Astrocyte of the spinal cord (primary cell): Measurements from ENCODE around the gene BMPR1B.

ENCODE experiments used
- DNase-seq: peaks from one replicate; pipeline ENCODE4 v3.0.0; 2011; ENCODE audit warnings: low read depth, low spot score
- H3K4me3 ChIP-seq: 2 replicates; pipeline ENCODE4 v1.5.1; 2011; ENCODE audit warnings: low read depth, mild to moderate bottlenecking, low read length, moderate library complexity
- in situ Hi-C: cut with HindIII; loops from 2 replicates; pipeline ENCODE4 v1.10.0; 2017; ENCODE audit warnings: low sequenced_read_pairs
- TF ChIP-seq, protein P1 (sequence below): IDR thresholded peaks from 2 replicates; pipeline ENCODE4 v1.5.1; 2012; ENCODE audit warnings: low read depth, mild to moderate bottlenecking, low read length, inconsistent platforms

BMPR1B gene

DNA sequence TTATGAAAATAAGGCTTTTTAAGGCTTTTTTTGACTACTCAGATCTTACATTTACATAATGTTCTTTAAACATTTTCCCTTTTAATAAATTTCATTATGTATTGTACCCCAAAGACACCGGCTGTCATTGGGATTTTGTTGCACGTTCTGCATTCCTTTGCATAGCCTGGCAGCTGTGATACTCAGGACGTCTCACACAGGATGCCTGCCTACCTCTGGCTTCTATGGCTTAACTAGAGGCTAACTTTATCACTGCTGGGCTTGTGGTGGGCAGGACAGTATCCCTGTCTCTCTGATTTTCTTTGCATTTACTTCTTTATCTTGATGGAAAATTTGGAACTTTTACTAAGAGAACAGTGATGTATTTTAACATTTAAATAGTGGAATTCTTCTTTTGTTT lies 147.8 kb downstream of the BMPR1B start:
- in situ Hi-C loops, result no loop called here
- no peak overlapping the region for H3K4me3 ChIP-seq
- TF ChIP-seq, protein P1, sequence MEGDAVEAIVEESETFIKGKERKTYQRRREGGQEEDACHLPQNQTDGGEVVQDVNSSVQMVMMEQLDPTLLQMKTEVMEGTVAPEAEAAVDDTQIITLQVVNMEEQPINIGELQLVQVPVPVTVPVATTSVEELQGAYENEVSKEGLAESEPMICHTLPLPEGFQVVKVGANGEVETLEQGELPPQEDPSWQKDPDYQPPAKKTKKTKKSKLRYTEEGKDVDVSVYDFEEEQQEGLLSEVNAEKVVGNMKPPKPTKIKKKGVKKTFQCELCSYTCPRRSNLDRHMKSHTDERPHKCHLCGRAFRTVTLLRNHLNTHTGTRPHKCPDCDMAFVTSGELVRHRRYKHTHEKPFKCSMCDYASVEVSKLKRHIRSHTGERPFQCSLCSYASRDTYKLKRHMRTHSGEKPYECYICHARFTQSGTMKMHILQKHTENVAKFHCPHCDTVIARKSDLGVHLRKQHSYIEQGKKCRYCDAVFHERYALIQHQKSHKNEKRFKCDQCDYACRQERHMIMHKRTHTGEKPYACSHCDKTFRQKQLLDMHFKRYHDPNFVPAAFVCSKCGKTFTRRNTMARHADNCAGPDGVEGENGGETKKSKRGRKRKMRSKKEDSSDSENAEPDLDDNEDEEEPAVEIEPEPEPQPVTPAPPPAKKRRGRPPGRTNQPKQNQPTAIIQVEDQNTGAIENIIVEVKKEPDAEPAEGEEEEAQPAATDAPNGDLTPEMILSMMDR, result no peak
- no peak for DNase-seq

DNA sequence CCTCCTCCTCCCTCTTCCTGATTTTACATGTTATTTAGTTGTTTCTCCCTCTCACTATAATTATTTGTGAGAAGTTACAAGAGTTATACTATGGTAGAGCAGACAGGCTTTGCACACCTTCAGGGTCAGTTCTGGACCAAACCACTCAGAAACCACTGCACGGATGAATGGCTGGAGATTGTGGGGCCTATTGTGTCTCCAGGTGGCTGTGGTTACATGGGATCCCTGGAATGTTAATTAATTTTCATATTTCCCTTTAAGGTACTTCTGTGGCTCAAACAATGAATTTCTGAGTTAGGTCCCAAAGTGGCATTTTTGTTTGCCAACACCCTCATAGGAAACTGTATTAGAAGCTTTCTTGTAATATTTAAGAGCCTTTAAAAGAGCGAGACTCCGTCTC lies 151.9 kb downstream of the BMPR1B start:
- in situ Hi-C loops, result no loop called here

DNA sequence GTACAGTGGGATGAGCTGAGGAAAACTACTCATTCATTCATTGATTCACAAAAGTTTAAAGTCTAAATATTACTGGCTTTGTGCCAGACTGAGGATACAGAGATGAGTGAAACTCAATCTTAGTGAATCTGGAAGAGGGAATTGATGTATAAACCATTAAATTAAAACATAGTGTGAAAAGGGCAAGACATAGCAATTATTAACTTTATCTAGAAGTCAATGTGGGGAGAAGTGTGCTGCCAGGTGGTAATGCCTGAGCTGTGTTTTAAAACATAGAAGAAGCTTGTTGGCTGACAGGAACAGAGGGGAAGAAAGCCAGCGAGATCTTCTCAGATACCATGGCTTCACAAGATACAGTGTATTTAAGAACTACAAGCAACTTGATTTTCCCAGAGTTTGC lies 153.4 kb downstream of the BMPR1B start:
- in situ Hi-C loops, result no loop called here
- H3K4me3 ChIP-seq, result no peak overlapping the region
- TF ChIP-seq, protein P1, result no peak
- no peak for DNase-seq

More for the DNA sequence above, 151.9 kb downstream of the BMPR1B start:
- TF ChIP-seq, protein P1, result no peak
- DNase-seq, result no peak
- H3K4me3 ChIP-seq, result no peak overlapping the region

DNA sequence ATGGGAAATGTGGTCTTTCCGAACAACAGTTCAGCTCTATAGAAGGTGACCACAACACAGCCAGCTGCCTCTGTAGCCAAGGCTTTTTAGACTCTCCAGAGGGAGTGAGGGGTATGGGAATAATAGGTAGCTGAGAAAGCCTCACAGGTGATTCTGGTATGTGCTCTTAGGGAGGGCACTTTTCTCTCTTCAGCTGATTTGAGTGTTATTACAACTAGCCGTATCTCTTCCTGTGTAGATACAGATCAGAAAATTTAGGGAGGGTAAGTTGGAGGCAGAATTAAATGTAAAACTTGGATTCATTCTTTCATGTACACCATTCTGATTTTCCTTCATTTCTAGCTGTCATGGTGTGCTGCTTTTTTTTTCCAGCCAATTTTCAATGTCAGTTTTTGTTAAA lies 154.9 kb downstream of the BMPR1B start:
- TF ChIP-seq, protein P1, result no peak
- no peak overlapping the region for H3K4me3 ChIP-seq
- in situ Hi-C loops, result no loop called here
- no peak for DNase-seq

DNA sequence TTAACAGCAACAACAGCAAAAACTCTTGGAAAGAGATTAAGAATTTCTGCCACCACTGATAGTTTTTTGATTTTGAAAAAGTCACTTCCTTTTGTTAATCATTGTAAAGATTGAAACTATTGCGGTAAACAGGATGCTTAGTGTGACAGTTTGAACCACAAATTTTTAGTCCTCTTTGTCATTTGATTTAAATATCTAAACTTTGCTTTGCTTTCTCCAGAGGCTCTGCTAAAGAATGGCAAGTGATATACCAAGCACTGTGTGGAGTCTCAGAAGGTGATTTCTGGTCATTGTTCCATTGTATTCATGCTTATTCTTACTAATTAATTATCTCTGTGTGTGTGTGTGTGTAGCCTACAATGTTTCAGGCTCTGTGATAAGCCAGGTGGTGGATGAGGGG lies 155.6 kb downstream of the BMPR1B start:
- in situ Hi-C loops, result no loop called here
- no peak for DNase-seq
- no peak overlapping the region for H3K4me3 ChIP-seq
- TF ChIP-seq, protein P1, result no peak

DNA sequence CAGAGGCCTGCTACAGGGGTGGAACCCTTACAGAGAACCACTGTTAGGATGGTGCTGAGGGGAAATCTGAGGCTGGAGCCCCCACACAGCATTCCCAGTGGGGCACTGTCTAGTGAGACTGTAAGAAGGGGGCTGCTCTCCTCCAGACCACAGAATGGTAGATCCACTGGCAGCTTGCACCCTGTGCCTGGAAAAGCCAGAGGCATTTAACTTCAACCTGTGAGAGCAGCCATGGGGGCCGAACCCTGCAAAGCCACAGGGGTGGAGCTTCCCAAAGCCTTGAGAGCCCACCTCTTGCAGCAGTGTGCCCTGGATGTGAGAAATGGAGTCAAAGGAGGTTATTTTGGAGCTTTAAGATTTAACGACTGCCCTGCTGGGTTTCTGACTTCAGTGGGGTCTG lies 159.4 kb downstream of the BMPR1B start:
- in situ Hi-C loops, result no loop called here
- H3K4me3 ChIP-seq, result no peak overlapping the region
- DNase-seq, result no peak
- TF ChIP-seq, protein P1, result no peak

DNA sequence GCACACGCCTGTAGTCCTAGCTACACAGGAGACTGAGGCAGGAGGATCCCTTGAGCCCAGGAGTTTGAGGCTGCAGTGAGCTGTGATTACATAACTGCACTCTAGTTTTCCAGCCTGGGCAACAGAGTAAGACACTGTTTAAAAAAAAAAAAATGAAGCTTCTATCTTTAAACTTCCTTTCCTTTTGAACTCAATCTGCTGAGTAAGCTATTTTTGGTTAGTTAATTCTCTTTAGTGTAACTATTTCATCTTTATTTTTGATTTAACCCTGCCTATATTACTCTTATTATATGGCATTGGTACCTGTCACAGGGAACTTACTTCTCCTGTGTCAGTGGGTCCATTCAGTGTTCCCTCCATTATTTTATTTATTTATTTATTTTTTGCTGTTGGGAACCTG lies 160.8 kb downstream of the BMPR1B start:
- no peak overlapping the region for H3K4me3 ChIP-seq
- in situ Hi-C loops, result no loop called here
- DNase-seq, result no peak
- TF ChIP-seq, protein P1, result no peak
